Colonic mucosa (tissue), 4 donors: Measurements from ENCODE around the gene KAT6B. TPM values are rescaled to one million over a fixed set of nuclear protein-coding genes. Genes with fewer than 3 reads are reported as not detected.

Experiments used
- DNase-seq: peaks from one replicate; pipeline ENCODE4 v3.0.0-alpha.2; 2020
- H3K27ac ChIP-seq: fragments of 200-600 bp; one replicate; pipeline ENCODE4 v1.8.0; 2021
- H3K27me3 ChIP-seq: fragments of 200-600 bp; one replicate; pipeline ENCODE4 v1.8.0; 2021
- H3K36me3 ChIP-seq: fragments of 200-600 bp; one replicate; pipeline ENCODE4 v1.8.0; 2021
- H3K4me1 ChIP-seq: fragments of 200-600 bp; one replicate; pipeline ENCODE4 v1.8.0; 2021; ENCODE audit warnings: mild to moderate bottlenecking
- H3K4me3 ChIP-seq: fragments of 200-600 bp; one replicate; pipeline ENCODE4 v1.8.0; 2021
- H3K9ac ChIP-seq, 2 donors: one replicate each; pipeline ENCODE4 v1.7.0; 2013; ENCODE audit warnings: control low read depth in 2 of 2, low read depth in 2 of 2, low read length in 2 of 2
- H3K9me3 ChIP-seq: fragments of 200-600 bp; one replicate; pipeline ENCODE4 v1.8.0; 2021
- CTCF ChIP-seq: fragments of 200-600 bp; IDR thresholded peaks from one replicate; pipeline ENCODE4 v1.8.0; 2022; ENCODE audit warnings: antibody characterized with exemption, mild to moderate bottlenecking
- intact Hi-C: fragments of 100-400 bp; cut with DNase I; formaldehyde crosslinking; loops from one replicate; pipeline ENCODE4 v1.14.1; 2022
- total RNA-seq, 2 donors: library from RNA; stranded (reverse); fragmentation: NEBNext Ultra II Directional in 1 of 2; extraction: Animal tissue kit (Norgen Biotek cat#: 25700) in 1 of 2; gene quantifications; one replicate each; pipeline ENCODE4 v1.2.1, GENCODE V29; 2021
- donor health status: healthy.
- donor health status: DM: no; HTN: no; CAD: no.
- donor health status: DM: no; HTN: no; CAD: no.

Gene KAT6B
- total RNA-seq, 2 donors from 2014 or later: 18.7 to 24.2 TPM

GRCh38 chr10:74956555-74957111, 130.2 kb downstream of the KAT6B start:
- Histone ChIP-seq H3K9me3 (no peaks in the 10 kb centered on the region), H3K4me1 (no peaks in the 10 kb centered on the region), H3K9ac (no peak overlapping the region), H3K36me3 (no peaks in the 10 kb centered on the region), H3K27me3 (no peaks in the 10 kb centered on the region), H3K27ac (no peak overlapping the region), H3K4me3 (no peak overlapping the region)
- TF ChIP-seq CTCF: no peak
- intact Hi-C loops: no loop called here
- DNase-seq: no peak

- TF ChIP-seq CTCF: no peak
- Histone ChIP-seq H3K27ac (no peak overlapping the region), H3K9me3 (no peaks in the 10 kb centered on the region), H3K4me1 (no peaks in the 10 kb centered on the region), H3K4me3 (no peak overlapping the region), H3K9ac (no peak overlapping the region), H3K27me3 (no peaks in the 10 kb centered on the region), H3K36me3 (no peaks in the 10 kb centered on the region)
- DNase-seq: no peak
- intact Hi-C loops: no loop called here
Observed at GRCh38 chr10:74957285-74957961, 131.0 kb downstream of the KAT6B start.

- TF ChIP-seq CTCF: no peak
- intact Hi-C loops: no loop called here
- Histone ChIP-seq H3K27ac (no peak overlapping the region), H3K9me3 (no peaks in the 10 kb centered on the region), H3K27me3 (no peaks in the 10 kb centered on the region), H3K4me1 (no peaks in the 10 kb centered on the region), H3K4me3 (no peak overlapping the region), H3K9ac (no peak overlapping the region), H3K36me3 (no peaks in the 10 kb centered on the region)
- DNase-seq: no peak
Observed at GRCh38 chr10:74958316-74958715, 131.9 kb downstream of the KAT6B start.

DNA sequence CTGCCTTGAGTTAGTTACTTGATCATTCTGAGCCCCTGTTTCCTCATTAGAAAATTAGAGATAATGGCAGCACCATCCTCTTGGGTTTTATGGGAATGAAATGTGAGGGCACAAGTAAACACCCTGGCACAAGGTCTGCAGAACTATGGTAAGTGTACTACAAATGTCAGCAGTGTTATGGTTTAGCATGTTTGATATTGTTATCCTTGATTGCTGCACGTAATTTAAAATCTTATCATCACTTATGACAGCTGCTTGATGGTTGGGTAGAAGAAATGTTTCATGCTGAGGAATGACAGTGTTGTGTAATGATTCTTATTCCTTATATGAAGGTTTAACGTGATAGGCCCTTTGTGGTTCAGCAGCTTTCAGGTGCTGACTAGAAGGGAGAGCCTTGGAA, 134.3 kb downstream of the KAT6B start:
- TF ChIP-seq CTCF: no peak
- Histone ChIP-seq H3K27me3 (no peaks in the 10 kb centered on the region), H3K4me3 (no peak overlapping the region), H3K9ac (no peak overlapping the region), H3K9me3 (no peaks in the 10 kb centered on the region), H3K36me3 (no peaks in the 10 kb centered on the region), H3K27ac (no peak overlapping the region), H3K4me1 (no peaks in the 10 kb centered on the region)
- DNase-seq: no peak
- intact Hi-C loops: no loop called here

DNA sequence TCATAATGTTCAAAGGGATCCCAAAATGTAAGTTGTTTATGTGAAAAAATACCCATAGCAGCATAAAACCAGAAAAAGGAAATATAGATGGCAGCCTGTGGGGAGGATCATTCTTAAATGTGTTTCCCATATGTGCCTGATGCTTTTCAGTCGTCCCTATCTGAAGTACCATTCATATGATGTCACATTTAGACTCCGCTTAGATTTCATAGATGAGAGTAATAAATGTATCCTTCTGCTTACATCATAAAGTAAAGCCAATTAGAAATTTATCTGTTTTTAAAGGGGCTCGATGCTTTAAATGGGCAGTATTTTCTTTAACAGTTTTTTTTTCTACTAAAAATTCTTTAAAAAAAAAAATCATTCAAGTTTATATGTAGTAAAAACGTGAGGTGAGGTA, 136.1 kb downstream of the KAT6B start:
- Histone ChIP-seq H3K4me1 (no peaks in the 10 kb centered on the region), H3K4me3 (no peak overlapping the region), H3K36me3 (no peaks in the 10 kb centered on the region), H3K27me3 (no peaks in the 10 kb centered on the region), H3K9me3 (no peaks in the 10 kb centered on the region), H3K27ac (no peak overlapping the region), H3K9ac (no peak overlapping the region)
- DNase-seq: no peak
- no peak for TF ChIP-seq CTCF
- intact Hi-C loops: no loop called here
